Measurements from ENCODE around the gene ZNF518A.
"Not testable (repeated sequence)": the region's sequence is repeated elsewhere in the genome, so short reads cannot be mapped to it uniquely, and the experiment has no call there.

The ZNF518A gene

DNA sequence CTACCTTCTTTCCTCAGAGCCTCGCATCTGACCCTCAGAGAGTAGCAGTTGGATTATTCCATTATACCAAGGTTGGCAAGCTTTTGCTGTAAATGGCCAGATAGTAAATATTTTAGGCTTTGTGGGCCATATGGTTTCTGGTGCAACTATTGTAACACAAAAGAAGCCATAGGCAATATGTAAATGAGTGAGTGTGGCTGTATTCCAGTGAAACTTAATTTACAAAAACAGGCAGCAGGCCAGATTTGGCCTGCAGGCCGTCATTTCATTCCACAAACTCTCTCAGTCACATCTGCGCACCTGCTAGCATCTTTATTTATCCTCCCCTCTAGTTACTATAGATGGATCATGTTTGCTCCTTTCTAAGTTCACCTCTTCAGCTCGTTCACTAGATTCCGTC, 6.7 kb downstream of the ZNF518A start:
- no peak for DNase-seq (ENCODE audit: low read depth in 1 of 2, low spot score in 1 of 2)

- DNase-seq (ENCODE audit: low read depth in 1 of 2, low spot score in 1 of 2) = no peak
Observed at GRCh38 chr10:96137567-96137966, 7.5 kb downstream of the ZNF518A start.

- no peak for DNase-seq (ENCODE audit: low read depth in 1 of 2, low spot score in 1 of 2)
Observed at GRCh38 chr10:96138102-96138501, 8.0 kb downstream of the ZNF518A start.

DNA sequence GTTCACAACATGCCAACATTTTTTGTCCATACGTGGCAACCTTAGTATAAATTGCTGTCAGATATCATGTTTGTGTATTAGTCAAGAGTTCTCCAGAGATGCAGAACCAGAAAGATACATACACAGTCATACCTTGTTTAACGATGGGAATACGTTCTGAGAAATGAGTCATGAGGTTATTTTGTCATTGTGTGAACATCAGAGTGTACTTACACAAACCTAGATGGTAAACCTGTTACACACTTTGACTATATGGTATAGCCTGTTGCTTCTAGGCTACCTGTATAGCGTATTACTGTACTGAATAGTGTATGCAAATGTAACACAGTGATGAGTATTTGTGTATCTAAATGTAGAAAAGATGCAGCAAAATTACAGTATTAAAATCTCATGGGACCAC, 22.3 kb downstream of the ZNF518A start:
- DNase-seq (ENCODE audit: low read depth in 1 of 2, low spot score in 1 of 2) = no peak

DNA sequence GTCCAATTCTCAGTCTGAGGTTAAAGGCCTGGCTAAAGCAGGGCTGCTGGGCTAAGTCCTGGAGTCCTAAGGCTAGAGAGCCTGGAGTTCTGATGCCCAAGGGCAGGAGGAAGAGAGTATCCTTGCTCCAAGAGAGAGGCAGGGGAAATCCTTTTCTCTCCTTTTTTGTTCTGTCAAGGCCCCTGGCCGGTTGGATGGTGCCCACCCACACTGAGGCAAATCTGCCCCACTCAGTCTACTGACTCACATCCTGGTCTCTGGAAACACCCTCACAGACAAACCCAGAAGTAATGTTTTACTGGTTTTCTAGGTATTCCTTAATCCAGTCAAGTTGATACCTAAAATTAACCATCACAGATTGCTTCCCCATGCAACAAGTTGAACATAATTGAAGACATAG, 23.0 kb downstream of the ZNF518A start:
- no peak for DNase-seq (ENCODE audit: low read depth in 1 of 2, low spot score in 1 of 2)

DNA sequence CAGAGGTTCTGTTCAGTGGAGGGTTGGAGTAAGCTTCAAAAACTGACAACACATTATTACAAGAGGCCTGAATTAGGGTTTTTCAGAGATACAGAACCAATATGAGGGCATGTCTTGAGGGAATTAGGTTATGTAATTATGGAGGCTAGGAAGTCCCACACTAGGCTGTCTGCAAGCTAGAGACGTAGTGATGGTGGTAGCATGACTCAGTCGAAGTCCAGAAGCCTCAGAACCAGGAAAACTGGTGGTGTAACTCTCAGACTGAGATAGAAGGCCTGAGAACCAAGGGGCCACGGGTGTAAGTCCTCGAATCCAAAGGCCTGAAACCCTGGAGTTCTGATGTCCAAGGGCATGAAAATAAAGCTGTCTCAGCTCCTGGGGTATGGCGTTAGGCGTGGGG, 35.6 kb downstream of the ZNF518A start:
- DNase-seq (ENCODE audit: low read depth in 1 of 2, low spot score in 1 of 2) = no peak

GRCh38 chr10:96168546-96168945, 38.4 kb downstream of the ZNF518A start:
- DNase-seq (ENCODE audit: low read depth in 1 of 2, low spot score in 1 of 2) = no peak

DNA sequence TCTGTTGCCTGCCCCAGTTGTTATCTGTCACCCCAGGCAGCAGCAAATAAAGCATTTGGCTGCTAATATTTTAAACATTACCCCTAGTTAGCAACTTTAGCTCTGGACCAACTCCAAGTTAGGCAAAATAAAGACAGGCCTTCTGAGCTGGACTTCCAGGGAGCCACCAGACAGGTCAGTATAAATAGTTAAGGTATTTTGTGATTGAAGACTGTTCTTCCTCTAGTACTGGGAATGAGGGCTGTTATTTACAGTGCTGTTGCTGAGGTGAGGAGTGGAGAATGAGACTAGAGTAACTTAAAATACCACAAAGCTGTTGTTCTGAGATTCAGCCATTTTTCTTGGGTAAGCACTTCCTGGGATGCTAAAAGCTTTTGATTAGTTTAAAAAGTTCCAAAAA, 40.1 kb downstream of the ZNF518A start:
- DNase-seq (ENCODE audit: low read depth in 1 of 2, low spot score in 1 of 2) = no peak

GRCh38 chr10:96172666-96173065, 42.6 kb downstream of the ZNF518A start:
- no peak for DNase-seq (ENCODE audit: low read depth in 1 of 2, low spot score in 1 of 2)

DNA sequence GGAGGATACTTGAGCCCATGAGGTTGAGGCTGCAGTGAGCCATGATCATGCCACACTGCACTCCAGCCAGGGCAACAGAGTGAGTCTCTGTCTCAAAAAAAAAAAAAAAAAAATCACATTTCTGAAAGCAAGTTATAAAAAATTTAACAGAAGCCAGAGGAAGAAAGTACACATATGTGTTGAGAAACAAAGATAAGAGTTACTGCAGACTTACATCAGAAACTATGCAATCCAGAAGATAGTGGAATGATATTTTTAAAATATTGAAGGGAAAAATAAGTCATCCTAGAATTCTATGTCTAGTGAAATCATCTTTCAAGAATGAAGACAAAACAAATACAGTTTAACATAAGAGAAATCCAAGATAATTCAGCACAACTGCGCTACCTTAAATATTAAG, 46.9 kb downstream of the ZNF518A start:
- no peak for DNase-seq (ENCODE audit: low read depth in 1 of 2, low spot score in 1 of 2)

DNA sequence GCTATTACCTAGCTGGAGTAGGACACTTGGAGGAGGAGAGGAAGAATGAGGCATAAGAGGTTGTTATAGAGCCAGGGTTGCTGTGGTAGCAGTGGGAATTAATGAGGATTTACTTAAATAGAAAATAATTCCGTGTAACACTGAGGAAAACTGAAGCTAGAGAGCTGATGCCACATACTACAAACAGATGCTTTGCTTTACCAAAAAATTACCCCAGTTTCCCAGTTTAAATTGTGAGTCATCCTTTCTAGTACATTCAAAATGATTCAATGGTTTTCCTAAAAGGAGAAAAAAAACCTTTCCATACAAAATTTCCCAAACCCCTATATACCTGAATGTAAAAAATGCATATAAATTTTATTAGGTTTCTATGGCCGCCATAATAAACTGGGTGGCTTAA, 58.3 kb downstream of the ZNF518A start:
- no peak for DNase-seq (ENCODE audit: low read depth in 1 of 2, low spot score in 1 of 2)

DNA sequence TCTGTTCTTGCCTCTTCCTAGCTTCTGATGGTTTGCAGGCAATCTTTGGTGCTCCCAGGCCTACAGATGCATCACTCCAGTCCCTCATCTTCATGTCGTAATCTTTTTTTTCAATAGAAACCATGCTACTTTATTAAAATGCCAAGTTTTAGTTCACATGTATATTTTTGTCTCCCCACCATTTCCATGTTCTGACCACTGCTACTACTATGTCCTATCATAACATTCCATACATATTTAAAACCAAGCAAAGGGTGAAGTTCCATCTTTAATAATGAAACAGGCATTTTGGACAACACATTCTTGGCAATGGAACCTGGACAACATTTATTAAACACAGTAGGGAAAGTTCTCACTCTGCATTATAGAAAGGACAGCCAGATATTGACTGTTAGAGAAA, 58.8 kb downstream of the ZNF518A start:
- DNase-seq (ENCODE audit: low read depth in 1 of 2, low spot score in 1 of 2) = no peak

DNA sequence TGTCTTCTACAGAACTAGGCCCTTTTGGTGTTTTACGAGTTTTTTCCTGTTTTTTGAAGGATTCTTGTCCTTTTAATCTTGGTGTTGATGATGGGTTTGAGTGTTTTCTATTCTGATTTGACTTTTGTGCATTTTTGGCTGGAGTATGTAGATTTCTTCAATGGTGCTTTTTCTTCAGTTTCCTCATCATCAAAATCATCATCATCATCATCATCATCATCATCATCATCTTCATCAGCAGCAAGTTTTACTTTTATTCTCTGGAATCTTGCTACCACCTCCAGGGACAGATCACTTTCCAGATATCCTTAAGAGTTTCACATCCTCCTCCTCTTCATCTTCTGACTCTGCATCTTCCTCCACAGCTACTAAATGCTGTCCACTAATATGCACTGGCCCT, 59.4 kb downstream of the ZNF518A start:
- DNase-seq (ENCODE audit: low read depth in 1 of 2, low spot score in 1 of 2) = not testable (repeated sequence)

DNA sequence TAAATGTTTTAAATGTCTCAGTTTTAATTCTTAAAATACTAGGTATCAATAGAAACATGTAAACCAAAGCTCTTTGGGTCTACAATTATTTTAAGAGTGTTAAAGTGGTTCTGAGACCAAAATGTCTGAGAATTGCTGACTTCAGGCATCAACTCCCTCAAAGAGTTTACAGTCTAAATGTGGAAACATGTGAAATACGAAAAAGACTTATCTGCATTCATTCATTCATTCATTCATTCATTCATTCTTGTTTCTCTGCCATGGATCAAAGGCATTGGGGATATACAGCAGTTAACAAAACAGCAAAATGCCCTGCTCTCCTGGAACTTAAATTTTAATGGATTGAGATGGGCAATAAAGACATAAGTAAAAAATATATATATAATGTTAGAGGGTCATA, 71.4 kb downstream of the ZNF518A start:
- DNase-seq (ENCODE audit: low read depth in 1 of 2, low spot score in 1 of 2) = no peak

DNA sequence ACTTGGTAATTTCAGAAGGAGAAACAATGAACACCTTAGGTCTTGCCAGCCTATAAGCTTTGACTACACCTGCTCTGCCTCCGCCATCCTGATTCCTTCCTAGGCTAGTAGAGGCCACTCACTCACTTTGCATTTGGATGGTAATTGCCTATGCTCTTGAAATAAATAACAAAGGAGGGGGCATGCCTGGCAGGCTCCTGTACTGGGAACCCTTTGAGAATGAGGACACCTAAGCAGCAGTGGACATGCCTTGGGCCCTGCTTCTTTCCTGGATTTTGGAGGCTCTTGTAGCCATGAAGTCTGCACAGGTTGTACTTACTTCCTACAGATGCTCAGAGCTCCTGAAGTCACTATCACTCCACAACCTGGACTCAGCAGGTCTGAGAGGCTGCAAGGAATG, 75.5 kb downstream of the ZNF518A start:
- no peak for DNase-seq (ENCODE audit: low read depth in 1 of 2, low spot score in 1 of 2)

GRCh38 chr10:96208271-96208670, 78.2 kb downstream of the ZNF518A start:
- no peak for DNase-seq (ENCODE audit: low read depth in 1 of 2, low spot score in 1 of 2)

DNA sequence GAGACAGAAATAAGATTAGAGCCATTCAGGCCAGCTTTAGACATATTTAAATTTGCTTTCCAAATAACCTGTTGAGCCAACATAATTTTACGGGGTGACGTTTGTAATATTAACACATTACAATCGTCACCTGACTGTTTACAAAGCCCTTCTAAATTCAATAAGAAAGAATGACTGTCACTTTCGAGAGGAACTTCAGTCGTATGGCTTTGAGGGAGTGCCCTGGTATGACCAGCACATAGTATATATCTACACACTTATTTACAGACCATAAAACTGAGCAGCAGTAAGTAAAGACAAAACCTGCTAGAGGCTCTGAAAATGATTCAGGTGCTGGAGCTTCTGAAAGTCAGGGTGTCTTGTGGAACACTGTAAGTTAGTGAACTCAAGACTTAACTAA, 78.8 kb downstream of the ZNF518A start:
- DNase-seq (ENCODE audit: low read depth in 1 of 2, low spot score in 1 of 2) = no peak

GRCh38 chr10:96211764-96212163, 81.7 kb downstream of the ZNF518A start:
- no peak for DNase-seq (ENCODE audit: low read depth in 1 of 2, low spot score in 1 of 2)

DNA sequence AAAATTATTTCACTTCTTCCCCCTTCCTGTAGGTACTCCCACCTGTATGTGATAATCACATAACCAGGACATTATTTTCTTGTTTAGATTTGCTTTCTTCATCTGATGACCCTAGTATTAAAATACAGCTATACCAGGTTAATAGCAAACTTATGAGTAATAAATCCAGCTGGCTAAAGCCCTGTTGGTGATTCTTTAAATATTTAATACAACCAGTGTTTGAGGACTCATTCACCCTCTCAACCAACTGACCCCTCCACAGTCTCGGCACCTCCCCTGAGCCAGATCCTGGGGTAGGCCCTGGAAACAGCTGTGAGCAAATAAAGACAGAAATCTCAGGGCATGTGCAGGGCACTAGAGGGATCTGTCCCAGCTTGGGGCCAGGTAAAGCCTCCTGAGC, 82.8 kb downstream of the ZNF518A start:
- DNase-seq (ENCODE audit: low read depth in 1 of 2, low spot score in 1 of 2) = no peak

Data from activated T-helper 1 cell treated with anti-CD3 and anti-CD28 coated beads, Interleukin-2, amount 50 U/mL, for 16 hours (primary cell).